ENCODE results near the gene RANBP9.

The RANBP9 gene

GRCh38 chr6:13741365-13741764, 29.7 kb upstream of the RANBP9 start:
- Histone ChIP-seq H3K4me1 (ENCODE audit: insufficient read depth, insufficient read length) (no peaks in the 10 kb centered on the region), H3K4me3 (ENCODE audit: insufficient read length, low read depth) (no peak overlapping the region), H3K9ac (ENCODE audit: insufficient read length, low read depth) (no peak overlapping the region), H3K9me3 (ENCODE audit: insufficient read depth, low read length) (peaks cover 6% of the 10 kb centered on the region; the same call in 1 of the 2 replicates), H3K36me3 (ENCODE audit: insufficient read depth, insufficient read length, low read length) (no peaks in the 10 kb centered on the region), H3K27me3 (ENCODE audit: insufficient read depth, insufficient read length) (no peaks in the 10 kb centered on the region)
- DNase-seq (ENCODE audit: low read depth, low spot score), result no peak
- TF ChIP-seq SUZ12 (IDR thresholded peaks at IDR 0.05; ENCODE audit: extremely low read depth, insufficient read depth, insufficient read length) (no peak), YY1 (IDR thresholded peaks at IDR 0.05; ENCODE audit: insufficient read depth, insufficient read length) (no peak), ZNF274 (IDR thresholded peaks at IDR 0.05; ENCODE audit: low read depth, low read length) (no peak)

- TF ChIP-seq SUZ12 (IDR thresholded peaks at IDR 0.05; ENCODE audit: extremely low read depth, insufficient read depth, insufficient read length) (no peak), ZNF274 (IDR thresholded peaks at IDR 0.05; ENCODE audit: low read depth, low read length) (no peak), YY1 (IDR thresholded peaks at IDR 0.05; ENCODE audit: insufficient read depth, insufficient read length) (no peak)
- Histone ChIP-seq H3K4me3 (ENCODE audit: insufficient read length, low read depth) (no peak overlapping the region), H3K36me3 (ENCODE audit: insufficient read depth, insufficient read length, low read length) (no peaks in the 10 kb centered on the region), H3K27me3 (ENCODE audit: insufficient read depth, insufficient read length) (no peaks in the 10 kb centered on the region), H3K9ac (ENCODE audit: insufficient read length, low read depth) (no peak overlapping the region), H3K4me1 (ENCODE audit: insufficient read depth, insufficient read length) (no peaks in the 10 kb centered on the region), H3K9me3 (ENCODE audit: insufficient read depth, low read length) (no peaks in the 10 kb centered on the region)
- DNase-seq (ENCODE audit: low read depth, low spot score), result no peak
These were observed 23.4 kb upstream of the RANBP9 start for GRCh38 chr6:13735031-13735430.

- Histone ChIP-seq H3K27me3 (ENCODE audit: insufficient read depth, insufficient read length) (no peaks in the 10 kb centered on the region), H3K4me3 (ENCODE audit: insufficient read length, low read depth) (no peak overlapping the region), H3K9ac (ENCODE audit: insufficient read length, low read depth) (no peak overlapping the region), H3K36me3 (ENCODE audit: insufficient read depth, insufficient read length, low read length) (no peaks in the 10 kb centered on the region), H3K4me1 (ENCODE audit: insufficient read depth, insufficient read length) (no peaks in the 10 kb centered on the region), H3K9me3 (ENCODE audit: insufficient read depth, low read length) (no peaks in the 10 kb centered on the region)
- no peak for TF ChIP-seq SUZ12 (IDR thresholded peaks at IDR 0.05; ENCODE audit: extremely low read depth, insufficient read depth, insufficient read length)
- no peak for TF ChIP-seq ZNF274 (IDR thresholded peaks at IDR 0.05; ENCODE audit: low read depth, low read length)
- no peak for TF ChIP-seq YY1 (IDR thresholded peaks at IDR 0.05; ENCODE audit: insufficient read depth, insufficient read length)
- no peak for DNase-seq (ENCODE audit: low read depth, low spot score)
These were observed 21.7 kb upstream of the RANBP9 start for GRCh38 chr6:13733178-13733887.

- TF ChIP-seq SUZ12 (IDR thresholded peaks at IDR 0.05; ENCODE audit: extremely low read depth, insufficient read depth, insufficient read length) (no peak), YY1 (IDR thresholded peaks at IDR 0.05; ENCODE audit: insufficient read depth, insufficient read length) (no peak)
- Histone ChIP-seq H3K9ac (ENCODE audit: insufficient read length, low read depth) (no peak overlapping the region), H3K9me3 (ENCODE audit: insufficient read depth, low read length) (no peaks in the 10 kb centered on the region), H3K4me3 (ENCODE audit: insufficient read length, low read depth) (no peak overlapping the region), H3K27me3 (ENCODE audit: insufficient read depth, insufficient read length) (no peaks in the 10 kb centered on the region), H3K36me3 (ENCODE audit: insufficient read depth, insufficient read length, low read length) (no peaks in the 10 kb centered on the region), H3K4me1 (ENCODE audit: insufficient read depth, insufficient read length) (no peaks in the 10 kb centered on the region)
- no peak for DNase-seq (ENCODE audit: low read depth, low spot score)
These were observed 19.1 kb upstream of the RANBP9 start for GRCh38 chr6:13730704-13731103.

DNA sequence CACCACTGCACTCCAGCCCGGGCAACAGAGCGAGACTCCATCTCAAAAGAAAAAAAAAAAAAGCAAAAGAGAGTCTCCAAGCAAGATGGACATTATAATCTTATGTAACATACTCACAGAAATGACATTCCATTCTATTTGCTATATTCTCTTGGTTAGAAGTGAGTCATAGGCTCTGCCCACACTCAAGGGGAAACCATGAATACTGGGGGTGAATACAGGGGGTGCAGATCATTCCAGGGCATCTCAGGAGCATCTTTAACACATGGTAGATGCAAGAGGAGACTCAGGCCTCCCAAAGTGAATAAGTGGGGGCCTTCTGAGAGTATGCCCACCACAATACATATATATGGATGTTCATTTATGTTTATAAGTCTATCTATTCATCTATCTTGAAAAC, 18.3 kb upstream of the RANBP9 start:
- no peaks in the 10 kb centered on the region for H3K9me3 ChIP-seq (ENCODE audit: insufficient read depth, low read length)
- no peaks in the 10 kb centered on the region for H3K27me3 ChIP-seq (ENCODE audit: insufficient read depth, insufficient read length)
- no peak for TF ChIP-seq ZNF274 (IDR thresholded peaks at IDR 0.05; ENCODE audit: low read depth, low read length)
- no peak for TF ChIP-seq SUZ12 (IDR thresholded peaks at IDR 0.05; ENCODE audit: extremely low read depth, insufficient read depth, insufficient read length)
- TF ChIP-seq YY1 (IDR thresholded peaks at IDR 0.05; ENCODE audit: insufficient read depth, insufficient read length), result no peak
- no peak overlapping the region for H3K4me3 ChIP-seq (ENCODE audit: insufficient read length, low read depth)
- H3K9ac ChIP-seq (ENCODE audit: insufficient read length, low read depth), result no peak overlapping the region
- no peak for DNase-seq (ENCODE audit: low read depth, low spot score)
- no peaks in the 10 kb centered on the region for H3K4me1 ChIP-seq (ENCODE audit: insufficient read depth, insufficient read length)
- no peaks in the 10 kb centered on the region for H3K36me3 ChIP-seq (ENCODE audit: insufficient read depth, insufficient read length, low read length)

- no peak for DNase-seq (ENCODE audit: low read depth, low spot score)
- Histone ChIP-seq H3K36me3 (ENCODE audit: insufficient read depth, insufficient read length, low read length) (no peaks in the 10 kb centered on the region), H3K27me3 (ENCODE audit: insufficient read depth, insufficient read length) (no peaks in the 10 kb centered on the region), H3K9me3 (ENCODE audit: insufficient read depth, low read length) (no peaks in the 10 kb centered on the region), H3K4me1 (ENCODE audit: insufficient read depth, insufficient read length) (no peaks in the 10 kb centered on the region), H3K9ac (ENCODE audit: insufficient read length, low read depth) (no peak overlapping the region), H3K4me3 (ENCODE audit: insufficient read length, low read depth) (no peak overlapping the region)
- TF ChIP-seq ZNF274 (IDR thresholded peaks at IDR 0.05; ENCODE audit: low read depth, low read length), result no peak
- no peak for TF ChIP-seq SUZ12 (IDR thresholded peaks at IDR 0.05; ENCODE audit: extremely low read depth, insufficient read depth, insufficient read length)
- no peak for TF ChIP-seq YY1 (IDR thresholded peaks at IDR 0.05; ENCODE audit: insufficient read depth, insufficient read length)
These were observed 13.9 kb upstream of the RANBP9 start for GRCh38 chr6:13725570-13725969.

GRCh38 chr6:13725052-13725451, 13.4 kb upstream of the RANBP9 start:
- Histone ChIP-seq H3K4me1 (ENCODE audit: insufficient read depth, insufficient read length) (no peaks in the 10 kb centered on the region), H3K9me3 (ENCODE audit: insufficient read depth, low read length) (no peaks in the 10 kb centered on the region), H3K36me3 (ENCODE audit: insufficient read depth, insufficient read length, low read length) (no peaks in the 10 kb centered on the region), H3K4me3 (ENCODE audit: insufficient read length, low read depth) (no peak overlapping the region), H3K27me3 (ENCODE audit: insufficient read depth, insufficient read length) (no peaks in the 10 kb centered on the region), H3K9ac (ENCODE audit: insufficient read length, low read depth) (no peak overlapping the region)
- no peak for DNase-seq (ENCODE audit: low read depth, low spot score)
- TF ChIP-seq YY1 (IDR thresholded peaks at IDR 0.05; ENCODE audit: insufficient read depth, insufficient read length) (no peak), ZNF274 (IDR thresholded peaks at IDR 0.05; ENCODE audit: low read depth, low read length) (no peak), SUZ12 (IDR thresholded peaks at IDR 0.05; ENCODE audit: extremely low read depth, insufficient read depth, insufficient read length) (no peak)
